GM12874 (cell line): ENCODE results near the gene RASGRP4.

ENCODE experiments used
- TF ChIP-seq, protein P1 (sequence below): IDR thresholded peaks from 2 replicates; pipeline ENCODE4 v1.5.1; 2011; ENCODE audit warnings: low read depth, mild to moderate bottlenecking, control low read depth, low read length, moderate library complexity; ENCODE audit not compliant: insufficient read depth

RASGRP4 gene

GRCh38 chr19:38401148-38401547 lies 24.9 kb downstream of the RASGRP4 start:
- TF ChIP-seq, protein P1, sequence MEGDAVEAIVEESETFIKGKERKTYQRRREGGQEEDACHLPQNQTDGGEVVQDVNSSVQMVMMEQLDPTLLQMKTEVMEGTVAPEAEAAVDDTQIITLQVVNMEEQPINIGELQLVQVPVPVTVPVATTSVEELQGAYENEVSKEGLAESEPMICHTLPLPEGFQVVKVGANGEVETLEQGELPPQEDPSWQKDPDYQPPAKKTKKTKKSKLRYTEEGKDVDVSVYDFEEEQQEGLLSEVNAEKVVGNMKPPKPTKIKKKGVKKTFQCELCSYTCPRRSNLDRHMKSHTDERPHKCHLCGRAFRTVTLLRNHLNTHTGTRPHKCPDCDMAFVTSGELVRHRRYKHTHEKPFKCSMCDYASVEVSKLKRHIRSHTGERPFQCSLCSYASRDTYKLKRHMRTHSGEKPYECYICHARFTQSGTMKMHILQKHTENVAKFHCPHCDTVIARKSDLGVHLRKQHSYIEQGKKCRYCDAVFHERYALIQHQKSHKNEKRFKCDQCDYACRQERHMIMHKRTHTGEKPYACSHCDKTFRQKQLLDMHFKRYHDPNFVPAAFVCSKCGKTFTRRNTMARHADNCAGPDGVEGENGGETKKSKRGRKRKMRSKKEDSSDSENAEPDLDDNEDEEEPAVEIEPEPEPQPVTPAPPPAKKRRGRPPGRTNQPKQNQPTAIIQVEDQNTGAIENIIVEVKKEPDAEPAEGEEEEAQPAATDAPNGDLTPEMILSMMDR: no peak

DNA sequence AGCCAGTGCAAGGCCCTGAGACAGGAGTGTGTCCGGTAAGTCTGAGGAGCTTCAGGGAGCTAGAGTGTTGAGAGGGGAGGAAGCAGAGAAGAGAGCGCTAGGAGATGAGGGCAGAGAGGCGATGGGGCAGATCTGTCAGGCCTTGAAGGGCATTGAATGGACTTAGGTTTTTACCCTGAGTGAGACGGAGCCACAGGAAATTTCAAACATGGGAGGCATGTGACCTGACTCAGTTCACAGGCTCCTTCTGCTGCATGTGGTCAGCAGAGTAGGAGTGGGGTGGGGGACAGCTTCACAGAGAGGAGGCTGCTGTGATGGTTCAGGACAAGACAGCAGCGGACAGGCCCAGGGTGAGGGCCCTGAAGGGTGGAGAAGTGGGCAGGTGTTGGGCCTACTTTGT lies 25.7 kb downstream of the RASGRP4 start:
- TF ChIP-seq, protein P1: no peak

GRCh38 chr19:38399537-38399936 lies 26.5 kb downstream of the RASGRP4 start:
- TF ChIP-seq, protein P1: no peak

- TF ChIP-seq, protein P1: no peak
Observed at GRCh38 chr19:38399081-38399480, 26.9 kb downstream of the RASGRP4 start.

DNA sequence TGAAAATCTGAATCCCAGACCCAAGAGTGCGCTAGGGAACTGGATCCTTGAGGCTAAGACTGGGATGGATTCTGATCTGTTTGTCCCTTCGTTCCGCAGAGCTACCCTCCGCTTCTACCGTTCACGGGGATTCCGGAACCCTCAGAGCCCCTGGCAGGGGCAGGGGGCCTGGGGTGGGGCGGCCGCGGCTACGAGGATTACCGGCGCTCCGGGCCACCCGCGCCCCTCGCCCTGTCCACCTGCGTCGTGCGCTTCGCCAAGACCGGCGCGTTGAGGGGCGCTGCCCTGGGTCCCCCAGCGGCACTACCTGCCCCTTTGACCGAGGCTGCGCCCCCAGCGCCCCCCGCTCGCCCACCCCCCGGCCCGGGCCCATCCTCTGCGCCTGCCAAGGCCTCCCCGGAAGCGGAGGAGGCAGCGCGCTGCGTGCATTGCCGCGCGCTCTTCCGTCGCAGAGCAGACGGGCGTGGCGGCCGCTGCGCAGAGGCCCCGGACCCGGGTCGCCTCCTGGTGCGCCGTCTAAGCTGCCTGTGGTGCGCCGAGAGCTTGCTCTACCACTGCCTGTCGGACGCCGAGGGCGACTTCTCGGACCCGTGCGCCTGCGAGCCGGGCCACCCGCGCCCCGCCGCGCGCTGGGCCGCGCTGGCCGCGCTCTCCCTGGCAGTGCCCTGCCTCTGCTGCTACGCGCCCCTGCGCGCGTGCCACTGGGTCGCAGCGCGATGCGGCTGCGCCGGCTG lies 30.5 kb downstream of the RASGRP4 start:
- TF ChIP-seq, protein P1: no peak

GRCh38 chr19:38394488-38394887 lies 31.5 kb downstream of the RASGRP4 start:
- TF ChIP-seq, protein P1: no peak

GRCh38 chr19:38392707-38393308 lies 33.2 kb downstream of the RASGRP4 start:
- TF ChIP-seq, protein P1: no peak
